ENCODE measurements around the gene HMX2. TPM values are rescaled to one million over a fixed set of nuclear protein-coding genes. Genes with fewer than 3 reads are reported as not detected.
A peak's percentile ranks its signal among the peaks of the same experiment; 100 is the strongest.

Gene HMX2
- total RNA-seq, 1 experiment from 2014 or later: not detected

- intact Hi-C loops (cut with micrococcal nuclease): loop anchor here (2.0 to 5.0 kb wide), 3 partner anchors 117 to 226 kb away; partner anchors contain the start of genes ACADSB and IKZF5
- H3K9me2 ChIP-seq (replicated peaks; ENCODE audit: low read length): no peaks in the 10 kb centered on the region
- H4K20me1 ChIP-seq (ENCODE audit: low read length): peaks cover 47% of the 10 kb centered on the region
- H3K9me3 ChIP-seq (ENCODE audit: low read length): no peaks in the 10 kb centered on the region
- no peaks in the 10 kb centered on the region for H3K27me3 ChIP-seq (ENCODE audit: low read length)
- TSS peak; percentile 37 for BruUV-seq (replicated peaks)
- H3K9ac ChIP-seq (ENCODE audit: low read length): peak overlapping the region; percentile 100
- H3K79me2 ChIP-seq (ENCODE audit: low read length): peaks cover 58% of the 10 kb centered on the region
- H3F3A ChIP-seq (ENCODE audit: low read length, unreplicated experiment): no peaks in the 10 kb centered on the region
- ATAC-seq: peak; percentile 60
- H3K4me2 ChIP-seq (ENCODE audit: low read length): peak overlapping the region; percentile 76
- no peak for TF ChIP-seq EZH2 (IDR thresholded peaks at IDR 0.05; ENCODE audit: low read length, unreplicated experiment)
- no peak for TF ChIP-seq EZH2phosphoT487 (IDR thresholded peaks at IDR 0.05; ENCODE audit: borderline replicate concordance, low read length)
- TF ChIP-seq, protein P1, sequence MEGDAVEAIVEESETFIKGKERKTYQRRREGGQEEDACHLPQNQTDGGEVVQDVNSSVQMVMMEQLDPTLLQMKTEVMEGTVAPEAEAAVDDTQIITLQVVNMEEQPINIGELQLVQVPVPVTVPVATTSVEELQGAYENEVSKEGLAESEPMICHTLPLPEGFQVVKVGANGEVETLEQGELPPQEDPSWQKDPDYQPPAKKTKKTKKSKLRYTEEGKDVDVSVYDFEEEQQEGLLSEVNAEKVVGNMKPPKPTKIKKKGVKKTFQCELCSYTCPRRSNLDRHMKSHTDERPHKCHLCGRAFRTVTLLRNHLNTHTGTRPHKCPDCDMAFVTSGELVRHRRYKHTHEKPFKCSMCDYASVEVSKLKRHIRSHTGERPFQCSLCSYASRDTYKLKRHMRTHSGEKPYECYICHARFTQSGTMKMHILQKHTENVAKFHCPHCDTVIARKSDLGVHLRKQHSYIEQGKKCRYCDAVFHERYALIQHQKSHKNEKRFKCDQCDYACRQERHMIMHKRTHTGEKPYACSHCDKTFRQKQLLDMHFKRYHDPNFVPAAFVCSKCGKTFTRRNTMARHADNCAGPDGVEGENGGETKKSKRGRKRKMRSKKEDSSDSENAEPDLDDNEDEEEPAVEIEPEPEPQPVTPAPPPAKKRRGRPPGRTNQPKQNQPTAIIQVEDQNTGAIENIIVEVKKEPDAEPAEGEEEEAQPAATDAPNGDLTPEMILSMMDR (conservative IDR thresholded peaks at IDR 0.05; ENCODE audit: low read depth, low read length): no peak
- peak overlapping the region; percentile 87 for H3K27ac ChIP-seq (ENCODE audit: low read length)
- peaks cover 45% of the 10 kb centered on the region for H3K36me3 ChIP-seq (ENCODE audit: low read depth, low read length)
- H3K4me3 ChIP-seq (ENCODE audit: low read length): peak overlapping the region; percentile 100
- H2AFZ ChIP-seq (ENCODE audit: low read length): peak overlapping the region; percentile 91
- peaks cover 40% of the 10 kb centered on the region for H3K4me1 ChIP-seq (ENCODE audit: insufficient read depth, low read length)
- CTCF ChIA-PET: no interaction called here
- DNase-seq: peak; percentile 26
- POLR2A ChIA-PET (ENCODE audit: unreplicated experiment): no interaction called here
Measured at GRCh38 chr10:123154711-123155505, 7.0 kb downstream of the HMX2 start.

GRCh38 chr10:123156078-123156477, 8.1 kb downstream of the HMX2 start:
- peak; percentile 81 for DNase-seq
- ChIA-PET CTCF (interaction anchor here (0.9 kb wide), 1 partner anchor 224 kb away, joined by 3 read pairs; no protein-coding TSS in a partner anchor), POLR2A (ENCODE audit: unreplicated experiment) (no interaction called here)
- Histone ChIP-seq H3K79me2 (ENCODE audit: low read length) (peaks cover 70% of the 10 kb centered on the region), H3F3A (ENCODE audit: low read length, unreplicated experiment) (no peaks in the 10 kb centered on the region), H3K4me2 (ENCODE audit: low read length) (peak overlapping the region; percentile 76), H3K4me3 (ENCODE audit: low read length) (peak overlapping the region; percentile 100), H3K4me1 (ENCODE audit: insufficient read depth, low read length) (peaks cover 40% of the 10 kb centered on the region), H3K27ac (ENCODE audit: low read length) (peak overlapping the region; percentile 87), H3K27me3 (ENCODE audit: low read length) (no peaks in the 10 kb centered on the region), H4K20me1 (ENCODE audit: low read length) (peaks cover 58% of the 10 kb centered on the region), H3K9me2 (replicated peaks; ENCODE audit: low read length) (no peaks in the 10 kb centered on the region), H3K36me3 (ENCODE audit: low read depth, low read length) (peaks cover 56% of the 10 kb centered on the region), H2AFZ (ENCODE audit: low read length) (no peak overlapping the region), H3K9me3 (ENCODE audit: low read length) (no peaks in the 10 kb centered on the region), H3K9ac (ENCODE audit: low read length) (peak overlapping the region; percentile 100; the same call in 1 of the 2 replicates)
- TF ChIP-seq EZH2phosphoT487 (IDR thresholded peaks at IDR 0.05; ENCODE audit: borderline replicate concordance, low read length) (no peak), EZH2 (IDR thresholded peaks at IDR 0.05; ENCODE audit: low read length, unreplicated experiment) (no peak)
- TF ChIP-seq, protein P1 (conservative IDR thresholded peaks at IDR 0.05; ENCODE audit: low read depth, low read length): no peak
- no TSS peak for BruUV-seq (replicated peaks)
- intact Hi-C loops (cut with micrococcal nuclease): loop anchor here (2.0 to 5.0 kb wide), 2 partner anchors 49 to 116 kb away; no protein-coding TSS in a partner anchor
- no peak for ATAC-seq

DNA sequence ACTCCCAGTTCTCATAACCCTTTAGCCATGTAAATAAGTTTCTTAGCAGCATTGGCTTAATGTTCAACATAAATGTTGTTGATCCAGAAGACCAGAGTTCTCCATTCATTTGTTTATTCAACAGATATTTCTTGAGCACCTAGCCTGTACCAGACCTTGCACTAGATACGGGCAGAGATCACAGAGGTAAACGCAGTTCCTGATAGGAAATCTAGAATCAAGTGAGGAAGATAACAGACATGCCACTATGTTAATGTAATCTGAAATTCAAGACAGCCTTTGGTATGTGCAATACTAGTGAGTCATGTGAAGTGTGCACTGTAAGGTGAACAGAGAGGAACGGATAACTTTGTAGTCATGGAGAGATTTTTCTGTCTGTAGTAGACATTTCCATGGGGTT, 9.3 kb downstream of the HMX2 start:
- Histone ChIP-seq H3K27ac (ENCODE audit: low read length) (no peak overlapping the region), H4K20me1 (ENCODE audit: low read length) (peaks cover 63% of the 10 kb centered on the region), H2AFZ (ENCODE audit: low read length) (no peak overlapping the region), H3K9ac (ENCODE audit: low read length) (no peak overlapping the region), H3K36me3 (ENCODE audit: low read depth, low read length) (peaks cover 67% of the 10 kb centered on the region), H3F3A (ENCODE audit: low read length, unreplicated experiment) (no peaks in the 10 kb centered on the region), H3K27me3 (ENCODE audit: low read length) (no peaks in the 10 kb centered on the region), H3K4me3 (ENCODE audit: low read length) (peak overlapping the region; percentile 100), H3K9me2 (replicated peaks; ENCODE audit: low read length) (no peaks in the 10 kb centered on the region), H3K4me1 (ENCODE audit: insufficient read depth, low read length) (peaks cover 40% of the 10 kb centered on the region), H3K4me2 (ENCODE audit: low read length) (peak overlapping the region; percentile 76), H3K79me2 (ENCODE audit: low read length) (peaks cover 81% of the 10 kb centered on the region), H3K9me3 (ENCODE audit: low read length) (no peaks in the 10 kb centered on the region)
- BruUV-seq (replicated peaks): no TSS peak
- ChIA-PET CTCF (no interaction called here), POLR2A (ENCODE audit: unreplicated experiment) (no interaction called here)
- TF ChIP-seq, protein P1 (conservative IDR thresholded peaks at IDR 0.05; ENCODE audit: low read depth, low read length): no peak
- intact Hi-C loops (cut with micrococcal nuclease): loop anchor here (2.0 to 5.0 kb wide), 2 partner anchors 48 to 115 kb away; no protein-coding TSS in a partner anchor
- ATAC-seq (no peak), DNase-seq (peak; percentile 59)
